Measurements from ENCODE around the gene TBXAS1. TPM values are rescaled to one million over a fixed set of nuclear protein-coding genes. Genes with fewer than 3 reads are reported as not detected.

The TBXAS1 gene
- total RNA-seq, 1 donor from 2014 or later = 5.0 TPM

DNA sequence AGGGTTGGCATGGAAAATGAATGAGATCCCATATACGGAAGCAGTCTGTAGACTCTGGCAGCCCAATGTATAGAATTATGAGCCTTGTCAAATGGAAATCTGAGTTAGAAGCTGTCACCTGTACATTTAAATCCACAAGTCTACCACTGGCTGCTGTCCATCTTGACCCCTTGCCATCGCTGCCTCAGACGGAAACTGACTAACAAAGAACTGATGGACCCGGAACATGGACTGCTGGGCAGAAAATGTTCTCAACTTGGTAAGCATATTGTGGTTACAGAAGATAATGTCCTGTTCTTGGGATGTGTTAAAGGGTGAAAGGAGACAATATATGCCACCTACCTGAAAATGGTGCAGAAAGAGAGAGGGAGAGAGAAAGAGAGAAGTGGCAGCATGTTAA lies 196.2 kb downstream of the TBXAS1 start:
- ATAC-seq = no peak
- intact Hi-C loops (cut with micrococcal nuclease) = no loop called here
- no peak for DNase-seq

DNA sequence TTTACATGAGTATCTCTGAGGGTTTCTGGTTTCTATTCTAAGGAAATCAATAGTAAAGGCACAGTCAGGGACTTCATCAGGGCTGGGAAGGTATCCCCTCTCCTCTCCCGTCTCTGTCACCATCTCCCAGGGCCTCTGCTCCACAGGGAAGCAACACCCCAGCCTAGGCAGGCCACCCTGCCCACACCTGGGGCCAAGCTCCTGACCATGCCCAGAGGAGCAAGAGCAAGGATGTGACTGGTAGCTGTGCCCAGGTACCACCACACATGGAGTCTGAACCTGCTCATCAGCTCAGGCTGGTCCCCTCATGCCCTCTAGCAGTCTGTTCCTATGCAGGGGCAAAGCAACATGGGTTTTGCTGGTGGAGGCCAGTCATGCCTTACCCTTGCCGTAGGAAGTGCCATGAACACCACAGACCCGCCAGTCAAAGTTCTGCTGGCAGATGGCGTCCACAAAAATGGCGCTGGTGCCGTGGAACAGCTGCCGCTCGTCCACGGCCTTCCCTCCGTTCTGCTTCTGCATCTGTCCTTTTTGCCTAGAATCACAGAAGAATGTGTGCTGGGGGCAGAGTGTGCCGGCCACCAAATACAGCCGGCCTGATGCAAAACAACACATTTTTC lies 196.9 kb downstream of the TBXAS1 start:
- ATAC-seq = no peak
- DNase-seq = no peak
- intact Hi-C loops (cut with micrococcal nuclease) = no loop called here

DNA sequence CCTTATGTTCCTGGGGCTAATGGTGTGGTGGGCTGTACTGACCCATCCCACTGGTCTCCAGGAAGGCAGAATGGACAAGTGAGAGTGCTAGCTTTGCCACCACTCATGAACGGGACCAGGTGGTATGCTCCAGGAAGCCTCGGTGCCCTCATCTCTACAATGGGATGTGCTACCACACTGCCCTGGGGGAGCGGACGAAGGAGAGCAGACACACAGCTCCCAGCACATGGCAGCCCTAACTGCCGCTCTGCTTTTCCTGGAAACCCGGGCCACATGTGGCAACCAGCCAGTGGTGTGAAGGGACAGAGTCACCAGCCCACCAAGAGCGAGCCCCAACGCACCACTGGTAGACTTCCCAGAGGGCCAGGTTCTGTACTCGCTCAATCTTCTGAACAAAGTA lies 197.9 kb downstream of the TBXAS1 start:
- ATAC-seq (no peak), DNase-seq (no peak)
- intact Hi-C loops (cut with micrococcal nuclease) = no loop called here

DNA sequence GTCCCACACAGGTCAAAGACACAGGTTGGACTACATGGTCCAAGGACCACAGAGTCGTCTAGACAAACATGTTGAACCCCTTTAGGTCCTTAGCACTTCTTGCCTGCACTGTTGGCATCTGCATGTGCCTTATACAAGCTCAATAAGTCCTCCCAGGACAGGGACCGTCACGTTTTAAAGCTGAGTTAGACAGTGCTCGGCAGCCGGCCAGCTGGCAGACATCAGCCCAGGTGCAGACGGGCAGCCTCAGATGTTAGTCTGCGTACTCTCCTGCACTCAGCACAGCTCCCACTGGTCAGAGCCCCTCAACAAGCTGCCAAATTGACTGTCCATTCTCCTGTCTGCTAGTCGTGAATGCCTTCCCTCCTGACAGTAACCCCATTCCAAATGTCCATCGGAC lies 198.8 kb downstream of the TBXAS1 start:
- intact Hi-C loops (cut with micrococcal nuclease) = no loop called here
- ATAC-seq = no peak
- DNase-seq = no peak

DNA sequence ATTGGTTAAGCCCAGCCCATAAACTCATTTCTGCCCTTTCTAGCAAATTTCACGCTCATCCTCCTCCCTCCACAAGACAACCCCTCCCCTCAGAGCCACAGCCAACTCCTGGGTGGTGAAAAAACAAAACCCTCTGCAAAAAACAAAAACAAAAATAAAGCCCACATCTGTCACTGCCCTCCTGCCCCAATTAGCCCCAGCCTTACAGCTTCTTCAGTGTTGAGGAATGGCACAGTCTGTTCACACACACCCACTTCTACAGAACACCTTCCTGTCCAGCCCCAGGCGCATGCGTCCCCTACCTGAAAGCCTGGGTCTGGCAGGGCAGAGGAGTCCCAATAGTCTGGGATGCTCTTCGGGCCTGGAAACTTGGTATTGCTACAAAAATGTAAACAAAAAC lies 199.2 kb downstream of the TBXAS1 start:
- DNase-seq = no peak
- intact Hi-C loops (cut with micrococcal nuclease) = no loop called here
- no peak for ATAC-seq

DNA sequence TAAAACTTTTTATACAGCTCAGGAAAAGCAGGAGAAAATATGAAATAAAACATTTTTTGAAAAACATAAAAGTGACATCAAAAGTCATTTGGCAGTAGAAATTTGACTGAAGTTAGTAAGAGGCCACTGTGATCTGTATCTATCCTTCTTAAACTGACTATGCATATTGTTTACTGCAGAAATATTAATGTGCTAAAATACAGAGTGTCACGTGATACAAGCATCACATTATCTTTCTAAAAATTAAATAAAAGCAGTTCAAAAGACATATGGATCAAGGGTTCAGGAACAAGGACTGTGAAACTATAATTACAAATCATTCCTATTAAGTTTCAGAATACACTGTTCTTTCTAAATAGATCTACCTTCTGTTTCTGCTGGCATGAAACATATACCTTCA lies 200.0 kb downstream of the TBXAS1 start:
- intact Hi-C loops (cut with micrococcal nuclease) = no loop called here
- no peak for ATAC-seq
- DNase-seq = no peak

DNA sequence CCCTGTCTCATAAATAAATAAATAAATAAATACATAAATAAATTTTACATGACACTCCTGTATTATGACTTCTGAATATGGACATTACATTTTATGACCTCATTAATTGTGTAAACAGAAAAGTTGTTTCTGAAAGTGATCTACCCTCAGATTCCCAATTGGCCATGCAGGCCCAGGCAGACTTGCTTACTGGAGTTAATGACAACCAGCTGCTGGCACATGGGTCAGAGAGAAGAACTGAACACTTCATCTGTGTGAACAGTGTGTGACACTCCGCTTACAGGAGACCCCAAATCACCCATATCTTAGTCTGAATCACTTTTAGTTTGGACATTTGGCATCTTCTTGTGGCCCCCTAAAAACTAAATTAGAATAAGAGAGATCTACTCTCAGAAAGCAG lies 202.3 kb downstream of the TBXAS1 start:
- no peak for ATAC-seq
- no peak for DNase-seq
- intact Hi-C loops (cut with micrococcal nuclease) = no loop called here

DNA sequence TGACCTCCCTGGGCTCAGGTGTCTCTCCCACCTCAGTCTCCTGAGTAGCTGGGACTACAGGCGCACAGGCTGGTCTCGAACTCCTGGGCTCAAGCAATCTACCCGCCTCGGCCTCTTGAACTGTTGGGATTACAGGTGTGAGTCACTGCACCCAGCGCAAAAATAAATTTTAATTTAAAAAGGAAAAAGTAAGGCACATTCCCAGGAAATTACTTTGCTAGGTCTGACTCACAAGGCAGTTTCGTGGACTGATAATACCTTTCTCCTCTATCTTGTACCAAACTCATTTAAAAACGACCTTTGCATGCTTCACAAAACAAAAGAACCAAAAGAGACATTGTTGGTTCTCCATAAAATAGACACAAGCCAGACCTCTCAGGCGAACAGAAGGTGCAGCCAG lies 204.0 kb downstream of the TBXAS1 start:
- intact Hi-C loops (cut with micrococcal nuclease) = no loop called here
- DNase-seq (no peak), ATAC-seq (no peak)

DNA sequence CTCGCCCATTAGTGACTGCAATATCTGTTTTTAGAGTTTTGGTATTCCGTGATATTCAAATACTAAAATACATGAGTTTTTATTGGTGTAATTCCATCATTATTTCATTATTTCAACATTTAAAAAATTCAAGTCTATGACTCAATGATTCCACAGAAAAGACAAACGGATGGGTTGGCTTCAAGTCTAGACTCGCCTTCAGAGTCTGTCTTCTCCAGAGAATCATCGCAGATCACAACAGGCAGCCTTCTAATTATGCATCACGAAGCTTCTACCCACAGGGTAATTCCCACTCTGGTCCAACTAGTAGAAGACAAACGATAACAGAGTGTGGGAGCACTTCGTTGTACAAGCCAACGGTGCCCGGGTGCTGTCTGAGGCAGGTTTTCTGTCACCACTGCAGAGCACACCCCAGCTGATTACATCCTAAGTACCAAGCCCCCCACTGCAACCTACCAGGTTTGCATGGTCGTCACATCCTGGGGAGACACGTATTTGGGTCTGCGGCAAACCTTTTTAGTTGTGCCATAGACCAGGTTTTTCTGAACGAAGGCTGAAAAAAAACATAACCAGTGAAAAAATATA lies 204.8 kb downstream of the TBXAS1 start:
- intact Hi-C loops (cut with micrococcal nuclease) = no loop called here
- ATAC-seq = no peak
- DNase-seq = no peak

DNA sequence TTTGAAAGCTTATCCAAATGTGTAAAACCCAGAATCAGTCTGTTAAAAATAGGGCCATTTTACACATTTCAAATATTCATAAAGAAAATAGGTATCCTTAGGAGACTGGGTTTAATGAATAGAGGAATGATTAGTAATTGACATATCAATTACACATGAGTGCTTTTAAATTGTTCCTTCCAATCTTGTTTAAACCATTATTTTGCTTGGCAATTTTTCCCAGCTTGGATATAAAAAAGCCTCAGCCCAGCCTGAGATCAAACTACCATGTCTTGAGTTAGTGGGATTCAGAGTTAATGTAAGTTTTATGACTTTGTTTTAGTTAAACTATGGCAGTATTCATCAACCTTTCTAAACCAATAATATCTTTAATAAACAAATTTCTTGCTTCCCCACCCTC lies 205.4 kb downstream of the TBXAS1 start:
- DNase-seq = no peak
- intact Hi-C loops (cut with micrococcal nuclease) = no loop called here
- no peak for ATAC-seq

DNA sequence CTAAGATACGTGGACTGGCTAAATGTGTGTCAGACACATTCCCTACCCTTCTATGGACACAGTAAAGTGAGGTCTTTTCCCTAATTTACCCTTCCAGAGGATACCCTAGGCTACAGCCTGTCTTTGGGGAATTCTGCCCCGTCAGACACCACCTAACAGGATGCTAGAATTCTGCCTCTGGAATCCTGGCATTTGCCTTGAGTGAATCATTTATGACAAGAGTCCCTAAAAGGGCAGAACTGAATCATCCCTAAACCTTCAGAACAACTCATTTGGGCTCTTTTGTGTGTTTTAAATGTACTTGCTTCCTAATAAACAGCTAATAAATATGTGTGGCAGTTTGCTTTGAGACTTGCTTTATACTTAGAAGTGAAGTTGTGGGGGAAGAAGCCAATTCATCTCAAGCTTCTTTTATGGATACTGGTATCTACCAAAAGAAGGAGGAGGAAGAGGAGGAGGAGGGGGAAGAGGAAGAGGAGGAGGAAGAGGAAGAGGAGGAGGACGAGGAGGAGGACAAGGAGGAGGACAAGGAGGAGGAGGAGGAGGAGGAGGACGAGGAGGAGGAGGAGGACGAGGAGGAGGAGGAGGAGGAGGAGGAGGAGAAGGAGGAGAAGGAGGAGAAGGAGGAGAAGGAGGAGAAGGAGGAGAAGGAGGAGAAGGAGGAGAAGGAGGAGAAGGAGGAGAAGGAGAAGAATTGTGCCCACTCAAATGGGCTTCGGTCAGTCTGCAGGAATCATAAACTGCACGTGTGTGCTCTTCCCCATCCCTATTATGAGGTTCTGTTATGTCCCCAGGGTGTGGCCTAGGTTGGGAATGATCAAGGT lies 206.5 kb downstream of the TBXAS1 start:
- DNase-seq (no peak), ATAC-seq (no peak)
- intact Hi-C loops (cut with micrococcal nuclease) = no loop called here

DNA sequence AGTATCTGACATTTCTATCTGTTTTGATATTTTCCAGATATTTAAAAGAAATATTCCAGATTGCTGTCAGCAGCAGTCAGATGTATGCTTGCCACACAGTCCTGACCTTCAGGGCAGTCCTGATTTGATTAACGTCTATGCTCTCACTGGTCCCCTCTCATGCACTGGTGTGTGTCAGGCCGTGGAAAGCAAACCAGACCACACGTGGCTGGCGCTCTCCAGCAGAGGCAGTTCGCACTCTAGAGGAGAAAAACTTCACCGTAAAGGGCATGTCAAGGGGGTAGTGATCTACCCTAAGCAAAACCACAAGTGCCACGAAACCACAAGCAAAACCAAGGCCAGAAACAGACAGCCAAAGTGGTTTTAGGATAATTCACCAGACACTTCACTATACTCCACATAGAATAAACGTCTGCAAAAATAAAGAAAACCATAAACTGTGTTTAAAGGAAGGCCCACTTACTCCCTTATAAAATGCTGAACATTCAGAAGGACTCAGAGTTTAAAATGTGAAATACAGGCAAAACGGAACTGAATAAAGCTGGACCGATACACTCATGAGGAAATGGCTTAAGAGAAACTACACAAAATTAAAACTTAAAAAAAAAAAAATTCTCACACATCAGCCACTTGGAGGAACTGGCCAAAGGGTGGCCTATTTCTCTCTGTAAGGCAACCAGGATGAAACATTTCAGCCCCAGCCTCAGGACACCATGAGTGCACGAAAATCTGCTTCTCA lies 207.3 kb downstream of the TBXAS1 start:
- intact Hi-C loops (cut with micrococcal nuclease) = no loop called here
- peak; percentile 65 for ATAC-seq

DNA sequence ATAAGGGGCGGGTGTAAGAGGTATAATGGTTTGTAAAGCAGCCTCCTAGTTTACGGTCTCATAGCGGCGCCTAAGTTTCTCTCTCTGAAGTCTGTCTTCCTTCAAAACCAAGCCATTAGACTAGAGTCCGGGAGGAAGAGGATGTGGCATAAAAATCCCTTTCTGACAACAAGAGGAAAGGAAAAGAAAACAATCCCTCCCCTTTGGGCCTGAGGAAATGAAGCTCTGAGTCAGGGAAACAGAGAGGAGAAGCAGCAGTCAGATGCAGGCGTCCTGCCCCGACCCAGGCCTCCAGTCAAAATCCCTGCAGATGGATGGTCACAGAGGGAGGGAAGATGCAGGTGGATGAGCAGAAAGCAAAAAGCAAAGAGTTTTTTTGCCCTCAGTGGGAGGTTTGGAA lies 210.0 kb downstream of the TBXAS1 start:
- ATAC-seq (no peak), DNase-seq (no peak)
- intact Hi-C loops (cut with micrococcal nuclease) = no loop called here

More for the DNA sequence above, 207.3 kb downstream of the TBXAS1 start:
- DNase-seq = no peak

DNA sequence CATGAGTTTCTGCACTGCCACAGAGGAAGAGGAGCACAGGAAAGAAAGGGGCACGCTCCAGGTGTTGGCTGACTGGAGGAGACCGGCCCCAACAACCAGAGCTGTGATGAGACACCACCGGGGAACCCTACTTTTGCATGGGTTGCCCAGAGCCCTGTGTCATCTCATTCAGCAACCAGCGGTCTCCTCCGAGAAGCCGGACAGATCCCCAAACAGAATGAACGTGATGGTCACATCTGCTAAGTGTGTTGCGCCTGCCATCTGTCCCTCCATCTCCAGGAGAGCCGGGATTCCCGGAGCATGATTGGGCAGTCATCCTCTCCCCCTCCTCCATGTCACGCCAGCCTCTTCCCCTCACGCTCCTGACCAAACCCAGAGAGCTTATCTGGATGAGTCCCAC lies 210.8 kb downstream of the TBXAS1 start:
- no peak for DNase-seq
- intact Hi-C loops (cut with micrococcal nuclease) = no loop called here
- ATAC-seq = no peak

DNA sequence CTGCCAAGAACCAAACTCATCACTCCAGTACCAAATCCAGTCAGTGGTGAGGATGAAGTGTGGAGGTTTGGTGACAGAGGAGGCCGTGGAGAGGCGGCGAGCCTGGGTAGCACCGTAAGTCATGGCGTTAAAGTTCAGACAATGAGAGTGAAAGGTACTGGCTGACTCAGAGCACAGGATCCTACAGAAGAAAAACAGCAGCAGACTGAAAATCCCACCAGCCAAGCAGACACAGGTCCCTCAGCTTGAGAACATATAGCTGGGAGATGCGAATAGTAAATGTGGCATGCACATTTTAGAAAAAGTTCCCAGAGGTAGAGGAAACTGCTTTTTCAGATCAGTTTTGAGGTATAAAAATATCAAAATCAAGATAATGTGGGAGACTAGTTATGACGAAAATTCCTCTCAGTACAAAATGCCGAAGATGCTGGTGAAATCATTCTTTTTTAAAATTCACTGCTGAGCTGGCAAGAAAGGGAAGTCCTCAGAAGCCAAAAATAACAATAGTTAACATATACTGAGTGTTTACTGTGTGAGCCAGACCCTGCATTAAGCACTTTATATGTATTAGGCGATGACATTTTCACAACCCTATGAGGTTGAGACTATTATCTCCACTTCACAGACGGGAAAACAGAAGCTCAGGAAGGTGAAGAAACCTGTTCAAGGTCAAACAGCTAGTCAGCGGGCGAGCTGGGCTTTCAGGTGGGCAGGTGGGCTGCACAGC lies 212.8 kb downstream of the TBXAS1 start:
- DNase-seq (no peak), ATAC-seq (no peak)
- intact Hi-C loops (cut with micrococcal nuclease) = no loop called here

DNA sequence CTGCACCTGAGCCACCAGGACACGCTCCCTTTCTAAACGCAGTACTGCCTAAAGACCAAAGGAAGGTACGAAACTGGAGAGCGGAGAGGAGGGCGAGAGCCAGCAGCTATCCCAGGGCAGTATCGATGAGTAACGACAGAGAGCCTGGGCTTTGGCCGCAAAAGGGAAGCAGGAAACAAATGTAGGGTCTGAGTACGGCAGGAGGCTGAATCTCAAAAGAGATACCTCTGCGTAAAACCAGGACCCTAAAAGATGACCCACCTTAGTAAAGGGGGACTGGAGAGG lies 213.3 kb downstream of the TBXAS1 start:
- no peak for DNase-seq
- intact Hi-C loops (cut with micrococcal nuclease) = no loop called here

DNA sequence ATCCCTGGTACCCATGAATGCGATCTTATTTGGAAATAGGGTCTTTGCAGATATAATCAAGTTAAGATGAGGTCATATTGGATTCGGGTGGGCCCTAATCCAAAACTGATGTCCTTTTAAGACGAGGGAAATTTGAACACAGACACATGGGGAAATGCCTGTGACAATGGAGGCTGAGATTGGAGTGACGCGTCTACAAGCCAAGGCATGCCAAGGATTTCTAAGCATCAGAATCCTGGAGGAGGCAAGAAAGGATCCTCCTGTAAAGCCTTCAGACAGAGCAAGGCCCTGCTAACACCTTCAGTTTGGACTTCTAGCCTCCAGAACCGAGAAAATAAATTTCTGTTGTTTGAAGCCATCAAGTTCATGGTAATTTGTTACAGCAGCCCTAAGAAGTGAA lies 215.2 kb downstream of the TBXAS1 start:
- ATAC-seq = no peak
- DNase-seq = no peak
- intact Hi-C loops (cut with micrococcal nuclease) = no loop called here

More for the DNA sequence above, 213.3 kb downstream of the TBXAS1 start:
- ATAC-seq = no peak

DNA sequence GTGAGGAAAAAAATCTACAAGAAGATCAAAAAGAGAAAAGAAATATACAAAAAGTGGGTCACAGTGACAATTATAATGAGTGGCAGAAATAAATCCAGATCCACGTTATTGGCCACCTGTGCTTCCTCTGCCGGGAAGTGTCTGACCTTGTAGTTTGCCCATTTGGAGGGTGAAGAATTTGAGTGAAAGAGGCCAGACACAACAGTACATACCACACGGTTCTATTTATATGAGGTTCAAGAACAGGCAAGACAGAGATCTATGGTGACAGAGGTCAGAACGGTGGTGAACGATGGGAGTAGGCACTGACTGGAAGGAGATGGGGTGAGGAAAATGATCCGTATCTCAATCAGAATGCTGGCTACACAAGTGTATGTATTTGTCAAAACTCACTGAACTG lies 216.6 kb downstream of the TBXAS1 start:
- no peak for DNase-seq
- peak; percentile 42 for ATAC-seq
- intact Hi-C loops (cut with micrococcal nuclease) = no loop called here

DNA sequence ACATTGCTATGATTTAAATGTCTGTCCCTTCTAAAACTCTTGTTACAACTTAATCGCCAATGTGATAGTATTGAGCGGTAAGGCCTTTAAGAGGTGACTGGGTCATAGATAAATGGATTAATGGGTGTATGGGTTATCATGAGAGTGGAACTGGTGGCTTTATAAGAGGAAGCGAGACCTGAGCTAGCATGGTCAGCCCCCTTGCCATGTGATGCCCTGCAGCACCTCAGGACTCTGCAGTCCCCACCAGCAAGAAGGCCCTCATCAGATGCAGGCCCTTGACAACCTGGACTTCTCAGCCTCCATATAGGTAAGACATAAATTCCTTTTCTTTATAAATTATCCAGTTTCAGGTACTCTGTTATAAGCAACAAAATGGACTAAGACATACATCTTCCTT lies 218.1 kb downstream of the TBXAS1 start:
- ATAC-seq (no peak), DNase-seq (no peak)
- intact Hi-C loops (cut with micrococcal nuclease) = no loop called here

DNA sequence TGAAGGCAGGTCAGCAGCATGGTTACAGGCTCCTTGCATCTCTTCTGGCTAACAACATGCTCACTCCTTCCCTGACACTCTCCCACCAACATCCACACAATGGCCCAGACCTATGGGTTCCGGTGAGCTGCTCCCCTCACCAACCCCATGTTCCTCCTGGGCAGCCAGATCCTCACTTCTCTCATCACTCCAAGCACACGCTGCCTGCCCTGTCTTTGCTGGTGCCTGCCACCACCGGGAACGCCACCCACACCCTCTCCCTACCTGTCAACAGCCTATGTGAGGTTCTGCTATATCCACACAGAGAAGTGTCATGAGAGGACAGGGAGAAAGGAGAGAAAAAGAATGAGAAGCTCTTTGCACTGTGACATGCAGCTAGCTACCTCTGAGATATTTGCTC lies 219.1 kb downstream of the TBXAS1 start:
- DNase-seq (peak; percentile 68), ATAC-seq (peak; percentile 90)
- intact Hi-C loops (cut with micrococcal nuclease) = no loop called here

Measured in left ventricle myocardium superior (tissue), 1 donor.